ENCODE results near the gene U2AF1L4.

The U2AF1L4 gene

DNA sequence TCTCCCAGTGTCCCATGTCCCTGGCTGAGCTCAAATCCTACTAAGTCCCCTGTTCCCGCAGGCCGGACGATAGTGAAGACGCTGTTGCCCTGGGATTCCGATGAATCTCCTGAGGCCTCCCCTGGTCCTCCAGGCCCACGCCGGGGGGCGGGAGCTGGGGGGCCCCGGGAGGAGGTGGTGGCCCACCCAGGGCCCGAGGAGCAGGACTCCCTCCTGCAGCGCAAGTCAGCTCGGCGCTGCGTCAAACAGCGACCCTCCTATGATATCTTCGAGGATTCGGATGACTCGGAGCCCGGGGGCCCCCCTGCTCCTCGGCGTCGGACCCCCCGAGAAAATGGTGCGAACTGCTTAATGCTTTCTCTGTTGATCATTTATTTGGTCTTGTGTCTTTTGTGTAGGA is 21.5 kb downstream of the U2AF1L4 start:
- no peak for DNase-seq

DNA sequence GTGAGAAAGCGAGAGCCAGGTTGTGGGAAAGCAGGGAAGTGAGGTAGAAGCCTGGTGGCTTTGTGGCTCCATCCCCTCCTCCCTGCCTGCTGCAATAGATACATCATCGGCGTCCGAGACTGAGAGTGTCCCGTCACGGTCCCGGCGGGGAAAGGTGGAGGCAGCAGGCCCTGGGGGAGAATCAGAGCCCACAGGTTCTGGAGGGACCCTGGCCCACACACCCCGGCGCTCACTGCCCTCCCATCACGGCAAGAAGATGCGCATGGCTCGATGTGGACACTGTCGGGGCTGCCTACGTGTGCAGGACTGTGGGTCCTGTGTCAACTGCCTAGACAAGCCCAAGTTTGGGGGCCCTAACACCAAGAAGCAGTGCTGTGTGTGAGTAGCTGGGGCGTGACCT is 22.3 kb downstream of the U2AF1L4 start:
- DNase-seq, result no peak

DNA sequence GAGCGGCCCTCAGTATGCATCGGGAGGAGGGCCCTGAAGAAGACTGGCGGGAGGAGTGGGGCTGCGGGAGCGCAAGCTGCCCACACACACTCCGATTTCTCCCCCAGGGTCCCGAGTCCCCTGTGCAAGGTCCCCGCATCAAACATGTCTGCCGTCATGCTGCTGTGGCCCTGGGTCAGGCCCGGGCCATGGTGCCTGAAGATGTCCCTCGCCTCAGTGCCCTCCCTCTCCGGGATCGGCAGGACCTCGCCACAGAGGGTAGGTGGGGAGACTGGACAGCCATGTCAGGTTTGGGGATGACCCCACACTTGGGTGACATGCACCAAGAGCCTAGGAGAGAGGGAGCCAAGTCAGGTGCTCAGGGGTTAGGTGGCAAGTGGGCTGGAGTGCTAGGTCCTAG is 22.8 kb downstream of the U2AF1L4 start:
- DNase-seq, result no peak

DNA sequence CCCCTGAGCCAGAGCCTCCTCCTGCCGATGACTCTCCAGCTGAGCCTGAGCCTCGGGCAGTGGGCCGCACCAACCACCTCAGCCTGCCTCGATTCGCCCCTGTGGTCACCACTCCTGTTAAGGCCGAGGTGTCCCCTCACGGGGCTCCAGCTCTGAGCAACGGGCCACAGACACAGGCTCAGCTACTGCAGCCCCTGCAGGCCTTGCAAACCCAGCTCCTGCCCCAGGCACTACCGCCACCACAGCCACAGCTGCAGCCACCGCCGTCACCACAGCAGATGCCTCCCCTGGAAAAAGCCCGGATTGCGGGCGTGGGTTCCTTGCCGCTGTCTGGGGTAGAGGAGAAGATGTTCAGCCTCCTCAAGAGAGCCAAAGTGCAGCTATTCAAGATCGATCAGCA is 23.8 kb downstream of the U2AF1L4 start:
- no peak for DNase-seq

DNA sequence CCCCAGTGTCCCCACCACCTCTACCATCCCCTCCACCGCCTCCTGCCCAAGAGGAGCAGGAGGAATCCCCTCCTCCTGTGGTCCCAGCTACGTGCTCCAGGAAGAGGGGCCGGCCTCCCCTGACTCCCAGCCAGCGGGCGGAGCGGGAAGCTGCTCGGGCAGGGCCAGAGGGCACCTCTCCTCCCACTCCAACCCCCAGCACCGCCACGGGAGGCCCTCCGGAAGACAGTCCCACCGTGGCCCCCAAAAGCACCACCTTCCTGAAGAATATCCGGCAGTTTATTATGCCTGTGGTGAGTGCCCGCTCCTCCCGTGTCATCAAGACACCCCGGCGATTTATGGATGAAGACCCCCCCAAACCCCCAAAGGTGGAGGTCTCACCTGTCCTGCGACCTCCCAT is 24.6 kb downstream of the U2AF1L4 start:
- DNase-seq, result no peak

DNA sequence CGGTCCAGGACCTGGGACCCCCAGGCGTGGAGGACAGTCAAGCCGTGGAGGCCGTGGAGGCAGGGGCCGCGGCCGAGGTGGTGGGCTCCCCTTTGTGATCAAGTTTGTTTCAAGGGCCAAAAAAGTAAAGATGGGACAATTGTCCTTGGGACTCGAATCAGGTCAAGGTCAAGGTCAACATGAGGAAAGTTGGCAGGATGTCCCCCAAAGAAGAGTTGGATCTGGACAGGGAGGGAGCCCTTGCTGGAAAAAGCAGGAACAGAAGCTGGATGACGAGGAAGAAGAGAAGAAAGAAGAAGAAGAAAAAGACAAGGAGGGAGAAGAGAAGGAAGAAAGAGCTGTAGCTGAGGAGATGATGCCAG is 25.1 kb downstream of the U2AF1L4 start:
- DNase-seq, result no peak

DNA sequence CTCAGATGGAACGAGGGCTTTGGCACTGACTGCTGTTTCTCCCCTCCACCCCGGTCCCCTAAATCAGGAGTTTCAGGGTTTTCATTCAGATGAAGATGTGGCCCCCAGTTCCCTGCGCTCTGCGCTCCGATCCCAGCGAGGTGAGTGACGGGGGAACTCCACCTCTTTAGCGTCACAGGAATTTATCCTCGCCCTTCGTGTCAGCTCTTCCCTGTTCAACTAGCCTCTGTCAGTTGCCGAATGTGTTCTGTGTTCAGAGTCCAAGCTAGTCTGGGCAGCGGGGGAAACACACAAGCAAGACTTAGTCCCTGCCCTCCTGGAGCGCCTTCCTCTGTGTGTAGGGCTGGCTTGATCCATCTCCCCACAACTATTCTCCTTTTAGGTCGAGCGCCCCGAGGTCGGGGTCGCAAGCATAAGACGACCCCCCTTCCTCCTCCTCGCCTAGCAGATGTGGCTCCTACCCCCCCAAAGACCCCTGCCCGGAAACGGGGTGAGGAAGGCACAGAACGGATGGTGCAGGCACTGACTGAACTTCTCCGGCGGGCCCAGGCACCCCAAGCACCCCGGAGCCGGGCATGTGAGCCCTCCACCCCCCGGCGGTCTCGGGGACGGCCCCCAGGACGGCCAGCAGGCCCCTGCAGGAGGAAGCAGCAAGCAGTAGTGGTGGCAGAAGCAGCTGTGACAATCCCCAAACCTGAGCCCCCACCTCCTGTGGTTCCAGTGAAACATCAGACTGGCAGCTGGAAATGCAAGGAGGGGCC is 25.6 kb downstream of the U2AF1L4 start:
- DNase-seq, result no peak

DNA sequence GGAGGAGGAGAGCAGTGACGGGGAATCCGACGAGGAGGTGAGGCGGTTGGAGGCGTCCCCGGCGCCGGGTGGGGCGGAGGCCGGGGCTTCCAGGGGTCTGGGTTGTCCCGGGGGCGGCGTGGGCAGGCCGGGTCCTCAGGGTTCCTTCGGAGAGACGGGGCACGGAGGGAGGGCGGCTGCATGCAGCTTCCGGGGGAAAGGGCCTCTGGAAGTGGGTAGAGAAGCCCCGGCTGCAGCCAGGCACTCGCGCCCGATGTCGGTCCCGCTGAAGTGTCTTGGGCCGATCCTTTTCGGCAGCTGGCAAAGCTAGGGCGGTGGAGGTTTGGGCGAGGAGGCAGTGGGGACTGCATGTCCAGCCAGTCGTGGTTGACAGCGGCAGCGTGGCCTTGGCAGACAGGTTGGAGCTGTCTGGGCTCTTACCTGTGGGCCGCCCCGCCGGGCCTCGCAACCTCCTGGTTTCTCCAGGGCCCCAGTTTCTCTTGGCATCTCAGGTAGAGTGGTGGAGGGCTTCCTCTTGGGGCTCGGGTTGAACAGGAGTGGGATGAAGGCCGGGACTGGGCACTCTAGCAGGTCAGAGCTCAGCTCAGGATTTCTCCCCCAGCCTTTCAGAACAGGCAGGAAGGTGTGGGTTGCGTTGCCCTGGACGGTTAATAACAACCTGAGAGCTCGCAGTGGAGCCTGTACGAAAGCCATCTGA is 26.7 kb downstream of the U2AF1L4 start:
- peak; percentile 85 for DNase-seq

DNA sequence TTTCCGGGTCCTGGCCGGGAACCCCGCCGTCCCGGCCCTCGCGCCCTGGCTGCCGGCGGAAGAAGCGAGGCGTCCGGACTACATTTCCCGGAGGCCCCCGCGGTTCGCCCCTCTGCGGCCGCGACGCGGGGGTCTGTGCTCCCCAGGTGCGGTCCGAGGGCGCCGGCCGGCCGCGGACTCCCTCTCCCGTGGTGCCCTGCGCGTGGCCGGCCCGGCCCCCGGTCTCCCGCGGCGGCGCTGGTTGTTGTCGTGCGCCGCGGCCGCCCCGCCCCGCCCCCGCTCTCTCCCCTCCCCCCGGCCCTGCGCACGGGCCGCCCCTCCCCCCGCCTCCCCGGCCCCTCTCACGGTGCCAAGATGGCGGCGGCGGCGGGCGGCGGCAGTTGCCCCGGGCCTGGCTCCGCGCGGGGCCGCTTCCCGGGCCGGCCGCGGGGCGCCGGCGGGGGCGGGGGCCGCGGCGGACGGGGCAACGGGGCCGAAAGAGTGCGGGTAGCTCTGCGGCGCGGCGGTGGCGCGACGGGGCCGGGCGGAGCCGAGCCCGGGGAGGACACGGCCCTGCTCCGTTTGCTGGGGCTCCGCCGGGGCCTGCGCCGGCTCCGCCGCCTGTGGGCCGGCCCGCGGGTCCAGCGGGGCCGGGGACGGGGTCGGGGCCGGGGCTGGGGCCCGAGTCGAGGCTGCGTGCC is 27.4 kb downstream of the U2AF1L4 start, which contains the start of gene KMT2B:
KMT2B (plus strand) TSS at position 339 of the 680 bp plus-strand sequence; CDS start at position 355, 16 bp downstream.
- DNase-seq, result no peak

DNA sequence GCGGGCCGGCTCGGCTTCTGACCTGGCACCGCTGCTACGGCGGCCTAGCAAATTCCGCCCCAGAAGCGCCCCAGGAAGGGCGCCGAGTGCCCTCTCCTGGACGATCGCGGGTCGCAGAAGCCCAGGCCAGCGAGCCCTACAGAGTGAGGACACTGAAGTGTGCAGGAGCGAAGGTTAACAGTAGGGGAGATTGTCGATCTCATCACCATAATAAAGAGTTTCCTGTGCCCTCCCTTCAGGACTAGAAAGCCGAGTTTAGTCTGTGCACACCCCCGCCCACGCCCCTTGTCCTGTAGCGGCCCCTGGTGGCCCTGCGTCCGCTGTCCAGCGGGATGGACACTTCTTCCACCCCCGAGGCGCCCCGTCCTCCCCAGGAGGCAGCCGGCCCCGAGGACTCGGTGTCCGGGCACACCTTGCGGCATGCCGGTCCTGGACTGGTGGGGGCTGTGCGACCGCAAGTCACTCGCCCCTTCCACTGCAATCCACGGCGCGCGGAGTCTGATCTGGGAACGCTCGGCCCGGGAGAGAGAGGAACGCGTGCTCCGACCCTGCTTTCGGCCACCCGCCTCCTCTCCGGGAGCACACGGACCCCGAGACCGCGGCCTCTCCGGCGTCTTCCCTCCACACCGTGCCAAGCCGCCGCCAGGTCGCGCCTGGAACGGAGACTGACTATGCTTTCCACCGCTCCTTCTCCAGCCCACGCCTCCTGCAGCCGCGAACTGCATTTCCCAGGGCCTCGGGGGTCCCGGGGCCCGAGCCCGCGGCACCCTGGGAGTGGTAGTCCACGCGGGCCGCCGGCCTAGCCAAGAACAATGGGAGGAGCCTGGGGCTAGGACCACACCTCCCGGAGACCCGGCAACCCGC is 28.2 kb downstream of the U2AF1L4 start:
- peak; percentile 99 for DNase-seq

DNA sequence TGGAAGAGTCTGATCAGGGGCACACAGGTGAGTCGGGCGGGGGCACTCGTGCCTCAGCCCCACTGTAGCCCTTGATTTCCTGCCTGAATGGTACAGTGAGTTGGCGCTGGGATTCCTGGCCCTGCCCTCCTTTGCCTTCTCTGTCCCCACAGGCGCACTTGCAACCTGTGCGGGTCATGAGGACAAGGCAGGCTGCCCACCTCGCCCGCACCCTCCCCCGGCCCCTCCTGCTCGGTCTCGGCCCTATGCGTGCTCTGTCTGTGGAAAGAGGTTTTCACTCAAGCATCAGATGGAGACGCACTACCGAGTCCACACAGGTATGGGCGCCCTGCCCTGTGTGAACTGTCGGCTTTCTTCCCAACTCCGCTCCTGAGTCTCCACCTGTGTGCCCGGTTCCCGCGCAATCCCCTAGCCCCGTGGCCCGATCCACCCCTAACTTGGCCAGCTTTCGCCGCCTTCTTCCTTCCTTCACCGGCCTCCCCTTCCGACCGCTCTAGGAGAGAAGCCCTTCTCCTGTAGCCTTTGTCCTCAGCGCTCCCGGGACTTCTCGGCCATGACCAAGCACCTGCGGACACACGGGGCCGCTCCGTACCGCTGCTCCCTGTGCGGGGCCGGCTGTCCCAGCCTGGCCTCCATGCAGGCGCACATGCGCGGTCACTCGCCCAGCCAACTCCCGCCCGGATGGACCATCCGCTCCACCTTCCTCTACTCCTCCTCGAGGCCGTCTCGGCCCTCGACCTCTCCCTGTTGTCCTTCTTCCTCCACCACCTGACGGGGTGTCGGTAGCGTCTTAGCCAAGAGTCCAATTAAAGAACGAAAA is 29.0 kb downstream of the U2AF1L4 start:
- DNase-seq, result no peak

DNA sequence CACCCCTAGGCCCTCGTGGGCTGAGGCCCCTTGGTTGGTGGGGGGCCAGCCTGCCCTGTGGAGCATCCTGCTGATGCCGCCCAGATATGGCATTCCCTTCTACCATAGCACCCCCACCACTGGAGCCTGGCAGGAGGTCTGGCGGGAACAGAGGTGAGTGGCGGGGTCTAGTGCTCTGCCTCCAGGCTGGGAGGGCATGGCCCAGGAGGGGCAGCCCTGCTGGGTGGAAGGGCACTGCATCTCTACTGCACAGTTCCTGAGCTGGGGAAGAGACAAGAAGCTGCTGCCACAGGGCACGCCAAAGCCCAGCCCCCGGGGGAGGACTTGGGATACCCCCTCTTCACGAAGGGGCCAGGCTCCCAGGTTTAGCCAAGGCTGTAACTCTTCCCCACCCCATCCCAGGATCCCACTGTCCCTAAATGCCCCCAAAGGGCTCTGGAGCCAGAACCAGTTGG is 29.8 kb downstream of the U2AF1L4 start:
- no peak for DNase-seq

DNA sequence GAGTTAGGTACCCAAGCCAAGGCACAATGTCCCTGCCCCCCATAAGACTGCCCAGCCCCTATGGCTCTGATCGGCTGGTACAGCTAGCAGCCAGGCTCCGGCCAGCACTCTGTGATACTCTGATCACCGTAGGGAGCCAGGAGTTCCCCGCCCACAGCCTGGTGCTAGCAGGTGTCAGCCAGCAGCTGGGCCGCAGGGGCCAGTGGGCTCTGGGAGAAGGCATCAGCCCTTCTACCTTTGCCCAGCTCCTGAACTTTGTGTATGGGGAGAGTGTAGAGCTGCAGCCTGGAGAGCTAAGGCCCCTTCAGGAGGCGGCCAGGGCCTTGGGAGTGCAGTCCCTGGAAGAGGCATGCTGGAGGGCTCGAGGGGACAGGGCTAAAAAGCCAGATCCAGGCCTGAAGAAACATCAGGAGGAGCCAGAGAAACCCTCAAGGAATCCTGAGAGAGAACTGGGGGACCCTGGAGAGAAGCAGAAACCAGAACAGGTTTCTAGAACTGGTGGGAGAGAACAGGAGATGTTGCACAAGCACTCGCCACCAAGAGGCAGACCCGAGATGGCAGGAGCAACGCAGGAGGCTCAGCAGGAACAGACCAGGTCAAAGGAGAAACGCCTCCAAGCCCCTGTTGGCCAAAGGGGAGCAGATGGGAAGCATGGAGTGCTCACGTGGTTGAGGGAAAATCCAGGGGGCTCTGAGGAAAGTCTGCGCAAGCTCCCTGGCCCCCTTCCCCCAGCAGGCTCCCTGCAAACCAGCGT is 30.4 kb downstream of the U2AF1L4 start:
- no peak for DNase-seq

DNA sequence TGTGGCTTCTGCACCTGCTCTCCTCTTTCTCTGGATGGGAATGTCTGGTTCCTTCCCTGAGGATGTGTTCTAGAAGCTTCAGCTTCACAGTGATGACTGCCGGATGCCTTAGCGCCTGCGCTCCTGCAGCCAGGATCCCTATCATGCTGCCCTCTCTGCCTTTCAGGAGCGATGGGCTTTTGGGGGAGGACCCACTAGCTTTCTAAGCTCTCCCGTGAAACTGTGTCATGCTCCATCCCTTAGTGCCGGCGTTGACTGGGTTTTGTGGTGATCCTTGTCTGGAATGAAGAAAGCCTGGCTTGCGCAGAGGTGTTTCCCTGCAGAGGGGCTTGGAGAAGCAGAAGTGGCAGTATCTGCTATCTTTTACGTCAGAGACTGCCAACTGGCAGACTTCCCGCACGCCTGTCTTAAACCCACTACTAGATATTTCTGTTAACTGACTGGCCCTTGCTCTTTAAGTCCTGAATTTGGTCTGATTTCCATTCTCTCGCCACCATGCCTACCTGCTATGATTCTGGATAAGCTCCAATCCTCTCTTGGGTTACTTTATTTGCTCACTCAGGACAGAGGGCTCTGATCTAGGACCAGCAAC is 31.2 kb downstream of the U2AF1L4 start:
- DNase-seq, result no peak

DNA sequence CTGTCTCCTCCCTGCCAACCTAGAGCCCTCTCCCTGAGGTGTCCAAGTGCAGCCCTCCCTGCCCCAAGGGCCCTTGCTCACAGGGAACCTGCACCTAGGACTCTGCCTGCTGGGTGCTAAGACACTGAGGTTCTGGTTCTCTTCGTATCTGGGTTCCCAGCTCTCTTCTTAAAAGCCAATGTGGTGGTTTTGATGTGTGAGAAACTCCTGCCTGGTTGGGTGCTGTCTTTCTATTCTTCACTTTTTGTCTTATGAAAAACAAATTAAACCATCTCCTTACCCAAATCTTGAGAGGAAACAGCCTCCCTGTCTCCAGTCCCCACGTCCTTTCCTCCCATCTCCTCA is 31.7 kb downstream of the U2AF1L4 start:
- DNase-seq, result no peak

DNA sequence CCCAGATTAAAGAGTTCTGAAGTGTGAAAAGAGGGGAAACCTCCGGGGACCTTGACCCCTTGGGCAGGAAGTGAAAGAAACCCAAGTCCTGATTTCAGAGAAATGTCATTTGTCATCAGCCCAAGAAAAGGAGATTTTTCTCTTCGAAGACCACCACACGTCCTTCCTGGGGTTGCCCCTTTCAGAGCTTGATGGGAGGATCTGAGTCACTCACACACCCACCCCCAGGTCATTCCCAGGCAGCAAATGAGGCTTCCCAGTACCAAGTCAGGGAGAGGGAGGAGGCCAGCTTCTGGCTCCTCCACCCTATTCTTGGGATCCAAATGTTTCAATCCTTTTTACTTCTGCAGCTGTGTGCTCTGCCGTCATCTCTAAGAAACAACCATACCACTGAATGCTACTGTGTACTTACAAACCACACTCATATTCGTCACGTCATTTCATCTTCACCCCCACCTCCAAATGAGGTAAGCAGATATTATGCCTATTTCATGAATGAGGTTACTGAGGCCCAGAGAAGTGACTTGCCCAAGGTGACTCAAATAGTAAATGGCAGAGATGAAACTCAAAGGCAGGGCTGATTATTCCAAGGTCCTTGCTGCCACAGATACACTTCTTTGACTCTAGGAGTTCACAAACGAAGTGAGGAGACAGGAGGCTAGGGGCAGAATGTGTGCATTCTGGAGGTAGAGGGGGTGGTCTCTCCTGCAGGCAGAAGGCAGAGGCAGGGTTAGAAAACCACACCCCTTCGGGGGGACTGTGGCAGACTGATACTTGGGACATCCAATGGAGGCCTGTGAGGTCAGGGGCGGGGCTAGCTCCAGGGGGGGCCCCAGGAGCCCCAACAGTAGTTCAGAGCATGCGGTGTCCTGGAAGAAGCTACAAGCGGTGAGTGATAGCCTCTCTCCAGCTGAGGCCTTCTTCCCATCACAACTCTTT is 32.4 kb downstream of the U2AF1L4 start:
- peak; percentile 82 for DNase-seq

DNA sequence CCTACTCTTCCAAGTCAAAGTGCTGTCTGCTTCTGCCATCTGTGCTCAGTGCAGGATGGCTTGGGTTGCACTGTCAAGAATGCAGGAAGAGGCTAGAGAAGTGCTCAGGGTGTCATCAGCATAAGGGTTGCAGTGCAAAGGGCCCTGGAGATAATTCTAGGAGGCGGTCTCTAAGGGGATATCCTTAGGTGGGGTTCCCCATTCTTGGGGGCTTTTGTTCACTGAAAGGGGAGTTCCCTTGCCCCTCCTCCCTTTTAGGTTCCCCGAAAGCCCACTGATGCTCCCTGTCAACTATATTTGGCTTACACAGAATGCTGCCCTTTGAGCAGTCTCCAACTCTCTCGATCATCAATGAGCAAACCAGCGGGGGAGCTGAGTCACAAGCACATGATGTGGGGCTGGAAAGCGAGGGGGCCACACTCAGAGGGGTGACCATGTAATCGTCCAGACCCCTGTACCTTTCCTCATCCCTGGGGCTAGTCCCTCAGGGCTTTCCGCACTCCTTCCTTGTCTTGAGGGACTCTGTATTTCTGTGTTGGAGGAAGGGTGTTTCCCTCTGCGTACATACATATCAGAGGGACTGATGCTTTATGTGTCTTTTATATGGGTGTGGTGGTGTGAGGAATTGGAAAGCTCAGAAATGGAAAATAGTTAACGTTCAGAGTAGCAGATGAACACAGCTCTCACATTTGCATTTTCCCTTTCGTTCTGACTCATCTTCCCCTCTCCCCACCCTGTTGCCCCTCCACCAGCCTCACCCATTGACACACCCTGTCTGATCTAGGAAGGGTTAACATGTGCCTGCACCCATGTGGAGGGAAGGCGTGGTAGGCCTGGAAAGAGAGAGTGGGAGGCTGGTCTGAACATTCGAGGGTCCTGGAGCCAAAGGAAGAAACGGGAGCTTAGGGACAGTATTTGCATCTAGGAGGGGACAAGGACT is 34.2 kb downstream of the U2AF1L4 start:
- peak; percentile 85 for DNase-seq

DNA sequence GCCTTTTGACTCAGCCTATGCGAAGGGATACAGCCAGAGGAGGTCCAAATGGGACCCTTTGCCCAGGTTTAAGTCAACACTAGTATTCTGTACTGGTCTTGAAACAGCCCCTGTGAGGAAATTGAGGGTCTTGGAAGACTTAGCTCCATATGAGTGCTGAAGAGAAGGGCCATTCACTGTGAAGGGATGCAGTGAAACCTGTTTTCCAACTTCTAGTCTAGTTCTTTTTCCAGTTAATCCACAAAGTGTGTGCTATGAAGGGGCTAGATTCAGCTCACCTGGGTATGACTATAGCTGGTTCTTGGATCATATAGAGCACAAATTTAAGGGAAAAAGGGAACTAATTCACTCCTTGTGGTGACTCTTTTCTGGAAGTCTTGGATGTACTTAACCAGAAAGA is 36.8 kb downstream of the U2AF1L4 start:
- no peak for DNase-seq

DNA sequence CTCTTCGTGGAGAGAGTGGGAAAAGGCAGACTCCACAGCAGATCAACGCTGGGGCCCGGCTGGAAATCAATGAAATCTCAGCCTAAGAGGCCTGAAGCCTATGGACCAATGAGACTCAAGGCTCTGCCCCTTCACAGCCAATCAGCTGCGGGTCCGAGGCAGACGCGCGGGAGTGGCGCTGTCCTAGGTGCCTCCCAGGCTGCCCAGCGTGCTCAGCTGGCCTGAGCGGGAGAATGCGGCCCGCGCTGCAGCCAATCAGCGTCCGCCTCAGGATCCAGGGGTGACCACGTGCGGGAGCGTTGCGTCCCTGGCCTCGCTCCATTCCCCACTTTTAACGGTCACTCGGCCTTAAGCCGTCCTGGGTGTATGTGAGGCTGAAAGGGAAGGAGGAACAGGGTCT is 41.0 kb downstream of the U2AF1L4 start, which contains the start of gene ZBTB32:
ZBTB32 (plus strand) TSS at position 341 of the 400 bp plus-strand sequence. CDS start 10,069 bp downstream, outside the sequence.
- DNase-seq, result no peak

Data from activated effector memory CD4-positive, alpha-beta T cell treated with anti-CD3 and anti-CD28 coated beads, Interleukin-2, amount 50 U/mL, for 16 hours (primary cell).